NT2/D1 (cell line): ENCODE results near the gene RHOG.
"Not testable (repeated sequence)": the region's sequence is repeated elsewhere in the genome, so short reads cannot be mapped to it uniquely, and the experiment has no call there.

Experiments used
- DNase-seq: peaks from one replicate; pipeline ENCODE4 v3.0.0-alpha.2; 2011; ENCODE audit warnings: low read depth, low spot score
- H3K27me3 ChIP-seq: 2 replicates; pipeline ENCODE4 v1.6.0; 2011; ENCODE audit warnings: mild to moderate bottlenecking; ENCODE audit not compliant: insufficient read length, insufficient read depth
- H3K36me3 ChIP-seq: 2 replicates; pipeline ENCODE4 v1.6.1; 2011; ENCODE audit warnings: mild to moderate bottlenecking, low read length, mixed read lengths; ENCODE audit not compliant: insufficient read depth, insufficient read length
- H3K4me1 ChIP-seq: 2 replicates; pipeline ENCODE4 v1.5.1; 2011; ENCODE audit not compliant: insufficient read depth, insufficient read length
- H3K4me3 ChIP-seq: 2 replicates; pipeline ENCODE4 v1.5.1; 2011; ENCODE audit warnings: low read depth; ENCODE audit not compliant: insufficient read length
- H3K9ac ChIP-seq: 2 replicates; pipeline ENCODE4 v1.6.0; 2011; ENCODE audit warnings: low read depth; ENCODE audit not compliant: insufficient read length
- H3K9me3 ChIP-seq: 2 replicates; pipeline ENCODE4 v1.5.1; 2011; ENCODE audit warnings: mild to moderate bottlenecking, low read length; ENCODE audit not compliant: insufficient read depth
- SUZ12 ChIP-seq: IDR thresholded peaks from 2 replicates; pipeline ENCODE4 v1.6.1; 2011; ENCODE audit not compliant: insufficient read length, insufficient read depth; ENCODE audit errors: extremely low read depth
- YY1 ChIP-seq: IDR thresholded peaks from 2 replicates; pipeline ENCODE4 v1.6.1; 2011; ENCODE audit not compliant: insufficient read length, insufficient read depth
- ZNF274 ChIP-seq: IDR thresholded peaks from 2 replicates; pipeline ENCODE4 v1.6.1; 2011; ENCODE audit warnings: mild to moderate bottlenecking, low read depth, low read length

The RHOG gene

GRCh38 chr11:3866206-3866605 lies 25.4 kb upstream of the RHOG start:
- no peak for DNase-seq
- no peaks in the 10 kb centered on the region for H3K9me3 ChIP-seq
- H3K4me3 ChIP-seq = no peak overlapping the region
- H3K36me3 ChIP-seq = no peaks in the 10 kb centered on the region
- H3K27me3 ChIP-seq = no peaks in the 10 kb centered on the region
- TF ChIP-seq YY1 (no peak), ZNF274 (no peak), SUZ12 (no peak)
- no peak overlapping the region for H3K9ac ChIP-seq
- H3K4me1 ChIP-seq = peaks cover 4% of the 10 kb centered on the region

- Histone ChIP-seq H3K9me3 (no peaks in the 10 kb centered on the region), H3K4me1 (peaks cover 7% of the 10 kb centered on the region), H3K4me3 (no peak overlapping the region), H3K27me3 (no peaks in the 10 kb centered on the region), H3K36me3 (no peaks in the 10 kb centered on the region), H3K9ac (no peak overlapping the region)
- no peak for DNase-seq
- TF ChIP-seq YY1 (no peak), SUZ12 (no peak), ZNF274 (no peak)
Observed at GRCh38 chr11:3865388-3866193, 24.8 kb upstream of the RHOG start.

DNA sequence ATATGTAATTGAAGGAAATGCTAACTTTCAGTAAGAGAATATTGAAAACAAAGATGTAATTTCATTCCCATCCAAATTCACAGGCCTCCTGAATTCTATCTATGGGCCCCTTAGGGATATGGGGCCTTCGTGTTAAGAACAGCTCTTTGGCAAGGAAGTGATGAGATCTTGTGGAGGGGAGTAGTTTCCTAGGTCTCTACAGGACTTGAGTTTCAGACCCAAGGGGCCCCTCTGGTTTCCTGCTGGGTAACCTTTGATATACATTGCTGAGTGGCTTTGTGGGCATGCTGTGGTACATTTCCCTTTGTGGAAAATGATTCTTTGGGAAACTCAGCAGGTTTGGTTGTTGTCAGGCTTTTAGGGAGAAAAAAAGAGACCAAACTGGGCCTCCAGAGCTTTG lies 20.9 kb upstream of the RHOG start:
- no peak for TF ChIP-seq YY1
- no peak for TF ChIP-seq ZNF274
- no peak for TF ChIP-seq SUZ12
- H3K4me1 ChIP-seq = peaks cover 8% of the 10 kb centered on the region

GRCh38 chr11:3860898-3861393 lies 20.2 kb upstream of the RHOG start:
- not testable (repeated sequence) for H3K9me3 ChIP-seq, DNase-seq, H3K4me3 ChIP-seq, H3K36me3 ChIP-seq, H3K9ac ChIP-seq, H3K27me3 ChIP-seq, H3K4me1 ChIP-seq

More for the DNA sequence above, 20.9 kb upstream of the RHOG start:
- Histone ChIP-seq H3K27me3 (peaks cover 1% of the 10 kb centered on the region), H3K9ac (no peak overlapping the region), H3K9me3 (no peaks in the 10 kb centered on the region), H3K36me3 (no peaks in the 10 kb centered on the region), H3K4me3 (no peak overlapping the region)
- no peak for DNase-seq

DNA sequence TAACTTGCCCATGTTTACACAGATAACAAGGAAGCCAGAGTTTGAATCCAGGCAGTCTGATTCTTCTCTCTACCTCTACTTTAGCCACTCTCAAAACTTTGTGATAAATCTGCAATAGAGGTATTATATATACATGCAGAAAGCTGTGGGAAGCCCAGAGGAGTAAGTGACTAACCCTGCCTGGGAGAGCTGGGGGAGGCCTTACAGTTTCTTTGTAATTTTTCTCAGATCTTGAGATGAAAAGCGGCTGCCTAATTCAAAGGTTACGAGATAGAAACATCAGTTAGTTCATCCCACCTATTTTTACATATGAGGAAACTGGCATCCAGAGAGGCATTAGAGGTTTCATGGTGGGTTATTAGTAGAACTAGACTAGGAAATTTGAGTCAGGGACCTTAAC lies 19.6 kb upstream of the RHOG start:
- Histone ChIP-seq H3K4me3 (no peak overlapping the region), H3K36me3 (no peaks in the 10 kb centered on the region), H3K9me3 (no peaks in the 10 kb centered on the region), H3K4me1 (peaks cover 8% of the 10 kb centered on the region), H3K9ac (no peak overlapping the region), H3K27me3 (peaks cover 8% of the 10 kb centered on the region)
- TF ChIP-seq YY1 (no peak), SUZ12 (no peak), ZNF274 (no peak)
- no peak for DNase-seq

- no peak for DNase-seq
- Histone ChIP-seq H3K9ac (no peak overlapping the region), H3K9me3 (no peaks in the 10 kb centered on the region), H3K4me3 (no peak overlapping the region), H3K27me3 (peaks cover 8% of the 10 kb centered on the region), H3K4me1 (peaks cover 9% of the 10 kb centered on the region), H3K36me3 (no peaks in the 10 kb centered on the region)
- TF ChIP-seq ZNF274 (no peak), SUZ12 (no peak), YY1 (no peak)
Observed at GRCh38 chr11:3859373-3859881, 18.7 kb upstream of the RHOG start.

DNA sequence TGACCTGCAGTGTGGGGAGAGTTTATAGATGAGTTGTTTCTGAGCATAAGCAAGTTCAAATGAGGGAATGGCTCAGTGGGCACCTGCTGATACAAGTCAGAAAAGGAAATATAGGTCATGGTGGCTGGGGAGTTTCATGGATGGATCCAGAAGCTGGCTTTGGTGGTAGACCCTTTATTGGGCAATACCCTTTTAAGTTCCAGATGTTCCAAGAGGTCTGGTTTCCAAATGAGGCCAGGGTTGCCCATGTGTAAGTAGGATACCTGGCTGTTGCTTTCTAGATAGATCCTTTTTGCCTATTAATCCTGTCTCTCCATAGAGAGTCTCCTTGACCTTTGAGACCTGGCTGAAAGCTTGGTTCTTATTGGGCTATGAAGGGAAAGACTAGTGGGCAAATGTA lies 16.9 kb upstream of the RHOG start:
- TF ChIP-seq ZNF274 (no peak), YY1 (no peak), SUZ12 (no peak)
- Histone ChIP-seq H3K9ac (no peak overlapping the region), H3K4me1 (peaks cover 16% of the 10 kb centered on the region), H3K36me3 (no peaks in the 10 kb centered on the region), H3K4me3 (no peak overlapping the region), H3K9me3 (no peaks in the 10 kb centered on the region), H3K27me3 (peaks cover 8% of the 10 kb centered on the region)
- DNase-seq = no peak
